Thoracic aorta (tissue), 2 donors: Measurements from ENCODE around the gene PLCH1. TPM values are rescaled to one million over a fixed set of nuclear protein-coding genes. Genes with fewer than 3 reads are reported as not detected.

Experiments
- ATAC-seq: fragments of 150-250 bp; one replicate; pipeline ENCODE4 v1.8.0; 2017; ENCODE audit warnings: low read depth; ENCODE audit not compliant: insufficient number of reproducible peaks, low FRiP score
- DNase-seq: peaks from one replicate; pipeline ENCODE4 v3.0.0-alpha.2; 2020; ENCODE audit warnings: low spot score
- H3K27ac ChIP-seq, 2 donors: fragments of 200-600 bp; sonication (generic); 1 replicate in 1 of 2; 2 replicates in 1 of 2; pipeline ENCODE4 v1.5.1; 2016; ENCODE audit warnings: mild to moderate bottlenecking in 2 of 2, moderate library complexity in 2 of 2
- H3K27me3 ChIP-seq: fragments of 200-600 bp; sonication (generic); replicated peaks from 2 replicates; pipeline ENCODE4 v1.6.0; 2016; ENCODE audit warnings: mild to moderate bottlenecking; ENCODE audit not compliant: insufficient read depth
- H3K36me3 ChIP-seq: fragments of 200-600 bp; sonication (generic); one replicate; pipeline ENCODE4 v1.5.1; 2016
- H3K4me1 ChIP-seq, 2 donors: fragments of 200-600 bp; sonication (generic); 1 replicate in 1 of 2; 2 replicates in 1 of 2; pipeline versions ENCODE4 v1.5.1 to v1.6.0; 2016; ENCODE audit warnings: low read depth in 2 of 2, mild to moderate bottlenecking in 1 of 2; ENCODE audit not compliant: control insufficient read depth in 1 of 2
- H3K4me3 ChIP-seq: fragments of 200-600 bp; sonication (generic); 2 replicates; pipeline ENCODE4 v1.5.1; 2016; ENCODE audit warnings: mild to moderate bottlenecking
- H3K9me3 ChIP-seq: fragments of 200-600 bp; sonication (generic); 2 replicates; pipeline ENCODE4 v1.5.1; 2016
- total RNA-seq, 2 donors: library from RNA; depleted of rRNA; stranded (reverse); fragments of >200 nt; gene quantifications; one replicate each; pipeline versions ENCODE4 v1.1.0 to v1.2.3, GENCODE V29; 2016
- TF ChIP-seq, protein P1 (sequence below): fragments of 200-600 bp; sonication (generic); IDR thresholded peaks from one replicate; pipeline ENCODE4 v1.5.1; 2019; ENCODE audit warnings: antibody characterized with exemption

The PLCH1 gene
- total RNA-seq, 2 donors from 2014 or later = 0.28 TPM; not detected in 1

GRCh38 chr3:155330370-155330769 lies 414.5 kb downstream of the PLCH1 start:
- Histone ChIP-seq H3K27me3 (no peaks in the 10 kb centered on the region), H3K4me1 (no peaks in the 10 kb centered on the region), H3K4me3 (no peak overlapping the region), H3K9me3 (no peaks in the 10 kb centered on the region), H3K27ac (no peak overlapping the region), H3K36me3 (no peaks in the 10 kb centered on the region)
- ATAC-seq = no peak
- TF ChIP-seq, protein P1, sequence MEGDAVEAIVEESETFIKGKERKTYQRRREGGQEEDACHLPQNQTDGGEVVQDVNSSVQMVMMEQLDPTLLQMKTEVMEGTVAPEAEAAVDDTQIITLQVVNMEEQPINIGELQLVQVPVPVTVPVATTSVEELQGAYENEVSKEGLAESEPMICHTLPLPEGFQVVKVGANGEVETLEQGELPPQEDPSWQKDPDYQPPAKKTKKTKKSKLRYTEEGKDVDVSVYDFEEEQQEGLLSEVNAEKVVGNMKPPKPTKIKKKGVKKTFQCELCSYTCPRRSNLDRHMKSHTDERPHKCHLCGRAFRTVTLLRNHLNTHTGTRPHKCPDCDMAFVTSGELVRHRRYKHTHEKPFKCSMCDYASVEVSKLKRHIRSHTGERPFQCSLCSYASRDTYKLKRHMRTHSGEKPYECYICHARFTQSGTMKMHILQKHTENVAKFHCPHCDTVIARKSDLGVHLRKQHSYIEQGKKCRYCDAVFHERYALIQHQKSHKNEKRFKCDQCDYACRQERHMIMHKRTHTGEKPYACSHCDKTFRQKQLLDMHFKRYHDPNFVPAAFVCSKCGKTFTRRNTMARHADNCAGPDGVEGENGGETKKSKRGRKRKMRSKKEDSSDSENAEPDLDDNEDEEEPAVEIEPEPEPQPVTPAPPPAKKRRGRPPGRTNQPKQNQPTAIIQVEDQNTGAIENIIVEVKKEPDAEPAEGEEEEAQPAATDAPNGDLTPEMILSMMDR = no peak
- no peak for DNase-seq

DNA sequence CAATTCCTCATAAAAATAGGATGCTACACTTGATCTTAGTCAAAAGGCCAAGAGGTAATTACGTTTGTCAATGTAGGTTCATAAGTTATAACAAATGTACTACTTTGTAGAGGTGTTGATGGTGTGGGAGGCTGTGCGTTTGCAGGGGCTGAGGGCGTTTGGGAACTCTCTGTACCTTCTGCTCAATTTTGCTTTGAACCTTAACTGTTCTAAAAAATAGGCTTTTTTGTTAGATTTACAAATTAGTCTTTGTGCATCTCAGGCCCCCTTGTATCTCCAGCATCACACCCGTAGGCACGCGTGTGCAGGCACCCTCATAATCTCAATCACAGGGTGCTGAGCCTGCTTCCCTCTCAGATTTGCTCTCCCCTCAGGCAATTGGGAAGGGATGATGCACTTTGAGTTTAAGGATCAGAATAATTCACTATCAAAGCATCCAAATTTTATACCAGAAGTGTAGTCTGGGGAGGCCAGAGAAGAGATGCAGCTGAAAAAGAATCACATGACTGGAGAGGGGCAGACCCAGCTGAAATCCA lies 415.3 kb downstream of the PLCH1 start:
- TF ChIP-seq, protein P1 = no peak
- no peak overlapping the region for H3K4me3 ChIP-seq
- ATAC-seq (no peak), DNase-seq (no peak)
- no peaks in the 10 kb centered on the region for H3K4me1 ChIP-seq
- no peaks in the 10 kb centered on the region for H3K9me3 ChIP-seq
- H3K27ac ChIP-seq = no peak overlapping the region
- no peaks in the 10 kb centered on the region for H3K36me3 ChIP-seq
- no peaks in the 10 kb centered on the region for H3K27me3 ChIP-seq

DNA sequence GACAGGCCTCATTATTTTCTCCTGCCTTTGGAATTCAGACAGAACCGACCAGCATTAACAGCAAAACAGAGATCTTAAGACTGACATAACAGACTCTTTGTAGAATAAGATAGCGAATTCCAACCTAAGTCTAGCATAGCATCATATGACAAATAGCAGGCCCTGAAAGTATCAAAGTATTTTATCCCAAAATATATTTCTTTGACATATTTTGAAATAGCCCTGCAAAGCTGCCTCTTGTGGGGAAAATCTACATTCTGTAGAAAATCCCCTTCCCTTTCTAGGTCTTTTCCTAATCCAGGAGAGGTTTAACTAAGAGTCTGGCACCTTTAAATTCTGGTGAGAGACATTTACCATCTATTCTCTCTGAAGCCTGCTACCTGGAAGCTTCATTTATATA lies 417.0 kb downstream of the PLCH1 start:
- Histone ChIP-seq H3K4me1 (no peaks in the 10 kb centered on the region), H3K27me3 (no peaks in the 10 kb centered on the region), H3K9me3 (no peaks in the 10 kb centered on the region), H3K27ac (no peak overlapping the region), H3K36me3 (no peaks in the 10 kb centered on the region), H3K4me3 (no peak overlapping the region)
- TF ChIP-seq, protein P1 = no peak
- no peak for DNase-seq
- ATAC-seq = no peak

DNA sequence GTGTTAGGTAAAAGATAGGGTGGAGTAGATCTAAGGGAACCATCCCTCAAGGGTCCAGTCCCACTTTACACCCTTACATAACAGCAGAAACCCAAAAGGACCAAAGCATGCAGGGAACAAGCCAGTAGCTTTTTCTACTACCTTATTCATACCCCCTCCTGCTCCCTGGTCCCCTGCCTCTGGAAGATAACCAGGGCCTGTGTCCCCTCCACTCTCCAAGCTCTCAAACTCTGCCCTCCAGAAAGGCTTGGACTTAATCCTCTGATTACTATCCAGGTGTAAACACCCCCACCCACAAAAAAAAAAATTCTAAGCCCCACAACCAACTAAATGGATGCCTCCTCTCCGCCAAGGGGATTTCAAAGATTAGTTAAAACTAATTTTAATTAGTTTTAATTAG lies 417.4 kb downstream of the PLCH1 start:
- Histone ChIP-seq H3K27ac (no peak overlapping the region), H3K4me3 (no peak overlapping the region), H3K36me3 (no peaks in the 10 kb centered on the region), H3K4me1 (no peaks in the 10 kb centered on the region), H3K27me3 (no peaks in the 10 kb centered on the region), H3K9me3 (no peaks in the 10 kb centered on the region)
- TF ChIP-seq, protein P1 = no peak
- DNase-seq (no peak), ATAC-seq (no peak)

DNA sequence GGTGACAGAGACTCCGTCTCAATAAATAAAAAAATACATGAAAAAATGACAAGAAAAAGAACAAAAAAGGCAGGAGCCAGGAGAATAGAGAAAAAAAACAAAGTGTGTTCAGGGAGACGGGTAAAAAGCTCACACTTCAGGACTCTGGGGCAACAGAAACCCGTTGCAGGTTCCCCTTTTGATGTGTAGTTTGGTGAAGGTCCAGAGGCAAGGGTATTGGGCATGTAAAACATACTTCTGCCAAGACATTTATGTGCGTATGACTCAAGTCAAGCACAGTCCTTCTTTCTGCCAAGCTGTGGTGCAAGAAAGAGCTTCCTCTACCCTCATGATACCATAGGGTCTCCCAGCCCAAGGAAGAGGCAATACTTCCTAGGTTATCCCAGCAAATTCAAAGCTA lies 418.0 kb downstream of the PLCH1 start:
- Histone ChIP-seq H3K27me3 (no peaks in the 10 kb centered on the region), H3K4me1 (no peaks in the 10 kb centered on the region), H3K9me3 (no peaks in the 10 kb centered on the region), H3K27ac (no peak overlapping the region), H3K36me3 (no peaks in the 10 kb centered on the region), H3K4me3 (no peak overlapping the region)
- ATAC-seq = no peak
- DNase-seq = no peak
- TF ChIP-seq, protein P1 = no peak
